ENCODE measurements around the gene CNIH3. TPM values are rescaled to one million over a fixed set of nuclear protein-coding genes. Genes with fewer than 3 reads are reported as not detected.

The CNIH3 gene
- total and polyA plus RNA-seq, 2 donors (not counting 1 experiment from before 2014, with no cell fraction given) = 0.72 to 1.8 TPM

- H3K9me3 ChIP-seq (ENCODE audit: control extremely low read depth in 1 of 3, control insufficient read depth in 2 of 3, insufficient read depth in 1 of 3, low read length in 2 of 3) = no peaks in the 10 kb centered on the region
- CTCF ChIA-PET = no interaction called here
- ATAC-seq (ENCODE audit: low read depth) (no peak), DNase-seq (no peak)
- Mint-ChIP-seq H3K27me3 (peaks cover 7% of the 10 kb centered on the region), H3K4me1 (no peaks in the 10 kb centered on the region), H3K9me3 (ENCODE audit: insufficient read depth) (no peaks in the 10 kb centered on the region), H3K27ac (no peak overlapping the region), H3K4me3 (no peak overlapping the region)
- TF ChIP-seq CTCF (IDR thresholded peaks at IDR 0.05) = no peak
- no peak for TF ChIP-seq EZH2 (IDR thresholded peaks at IDR 0.05; ENCODE audit: borderline replicate concordance, insufficient read depth, low read depth, low read length, poor library complexity, severe bottlenecking)
- no peaks in the 10 kb centered on the region for H3K36me3 ChIP-seq (replicated peaks in 1 of 2; ENCODE audit: control extremely low read depth in 1 of 2, control insufficient read depth in 1 of 2, extremely low read depth in 1 of 2, insufficient read depth in 2 of 2, low read length in 1 of 2)
- H3K27ac ChIP-seq (ENCODE audit: low read length in 2 of 2) = no peak overlapping the region
- POLR2A ChIA-PET = no interaction called here
- no peaks in the 10 kb centered on the region for H4K20me1 ChIP-seq (ENCODE audit: control insufficient read depth, insufficient read depth, low read length, poor library complexity, severe bottlenecking)
- intact Hi-C loops (cut with micrococcal nuclease) = no loop called here
- H3K4me3 ChIP-seq (ENCODE audit: control extremely low read depth in 1 of 5, extremely low read depth in 1 of 5, insufficient read depth in 1 of 5, low read depth in 2 of 5, low read length in 4 of 5) = no peak overlapping the region
- no peak overlapping the region for H3K9ac ChIP-seq (ENCODE audit: low read length)
- H2AFZ ChIP-seq (ENCODE audit: insufficient read depth, low read depth, low read length, poor library complexity, severe bottlenecking) = no peak overlapping the region
- no CpG with 5 or more reads among the region's 1 CpG for WGBS (ENCODE audit: insufficient coverage)
- H3K79me2 ChIP-seq (ENCODE audit: control insufficient read depth, insufficient read depth, low read length) = no peaks in the 10 kb centered on the region
- no peaks in the 10 kb centered on the region for H3K27me3 ChIP-seq (replicated peaks in 1 of 4; ENCODE audit: control extremely low read depth in 1 of 4, control insufficient read depth in 3 of 4, insufficient read depth in 4 of 4, low read length in 3 of 4)
- H3K4me2 ChIP-seq (replicated peaks; ENCODE audit: low read depth, low read length, poor library complexity, severe bottlenecking) = no peak overlapping the region
- no peaks in the 10 kb centered on the region for H3K4me1 ChIP-seq (ENCODE audit: control insufficient read depth in 2 of 2, insufficient read depth in 2 of 2, low read length in 2 of 2)
These were observed 54.4 kb downstream of the CNIH3 start for GRCh38 chr1:224670506-224670905.

- ChIA-PET POLR2A (no interaction called here), CTCF (no interaction called here)
- Mint-ChIP-seq H3K4me1 (no peaks in the 10 kb centered on the region), H3K27me3 (peaks cover 10% of the 10 kb centered on the region), H3K9me3 (ENCODE audit: insufficient read depth) (no peaks in the 10 kb centered on the region), H3K4me3 (no peak overlapping the region), H3K27ac (no peak overlapping the region)
- TF ChIP-seq CTCF (IDR thresholded peaks at IDR 0.05) (no peak), EZH2 (IDR thresholded peaks at IDR 0.05; ENCODE audit: borderline replicate concordance, insufficient read depth, low read depth, low read length, poor library complexity, severe bottlenecking) (no peak)
- Histone ChIP-seq H3K27ac (ENCODE audit: low read length in 2 of 2) (no peak overlapping the region), H3K4me2 (replicated peaks; ENCODE audit: low read depth, low read length, poor library complexity, severe bottlenecking) (no peak overlapping the region), H3K4me1 (ENCODE audit: control insufficient read depth in 2 of 2, insufficient read depth in 2 of 2, low read length in 2 of 2) (no peaks in the 10 kb centered on the region), H2AFZ (ENCODE audit: insufficient read depth, low read depth, low read length, poor library complexity, severe bottlenecking) (no peak overlapping the region), H3K9ac (ENCODE audit: low read length) (no peak overlapping the region), H3K79me2 (ENCODE audit: control insufficient read depth, insufficient read depth, low read length) (no peaks in the 10 kb centered on the region), H4K20me1 (ENCODE audit: control insufficient read depth, insufficient read depth, low read length, poor library complexity, severe bottlenecking) (no peaks in the 10 kb centered on the region), H3K9me3 (ENCODE audit: control extremely low read depth in 1 of 3, control insufficient read depth in 2 of 3, insufficient read depth in 1 of 3, low read length in 2 of 3) (no peaks in the 10 kb centered on the region), H3K4me3 (ENCODE audit: control extremely low read depth in 1 of 5, extremely low read depth in 1 of 5, insufficient read depth in 1 of 5, low read depth in 2 of 5, low read length in 4 of 5) (no peak overlapping the region), H3K36me3 (replicated peaks in 1 of 2; ENCODE audit: control extremely low read depth in 1 of 2, control insufficient read depth in 1 of 2, extremely low read depth in 1 of 2, insufficient read depth in 2 of 2, low read length in 1 of 2) (no peaks in the 10 kb centered on the region), H3K27me3 (replicated peaks in 1 of 4; ENCODE audit: control extremely low read depth in 1 of 4, control insufficient read depth in 3 of 4, insufficient read depth in 4 of 4, low read length in 3 of 4) (no peaks in the 10 kb centered on the region)
- no peak for DNase-seq
- intact Hi-C loops (cut with micrococcal nuclease) = no loop called here
- no peak for ATAC-seq (ENCODE audit: low read depth)
- 80% methylated on average over 1 of the region's 1 CpG for WGBS (ENCODE audit: insufficient coverage)
These were observed 55.0 kb downstream of the CNIH3 start for GRCh38 chr1:224671076-224671475.

All from B cell (primary cell).